Right lobe of liver (tissue), 6 donors: ENCODE data around the gene CUL7. TPM values are rescaled to one million over a fixed set of nuclear protein-coding genes. Genes with fewer than 3 reads are reported as not detected.
"Not testable (repeated sequence)": the region's sequence is repeated elsewhere in the genome, so short reads cannot be mapped to it uniquely, and the experiment has no call there.

Experiments used
- ATAC-seq, 4 donors: fragments of 200-7000 bp; cut with Tn5 transposase; one replicate each; pipeline ENCODE4 v1.9.1; 2020; ENCODE audit warnings: mild to moderate bottlenecking in 4 of 4, moderate library complexity in 4 of 4
- DNase-seq, 3 donors: peaks; one replicate each; pipeline ENCODE4 v3.0.0-alpha.2; 2020
- H3K27ac ChIP-seq, 3 donors: fragments of 200-600 bp; one replicate each; pipeline ENCODE4 v1.8.0; 2022
- H3K27me3 ChIP-seq, 2 donors: fragments of 200-600 bp; one replicate each; pipeline ENCODE4 v1.8.0; 2022
- H3K36me3 ChIP-seq, 4 donors: fragments of 200-600 bp; sonication (generic) in 1 of 4; one replicate each; pipeline versions ENCODE4 v1.5.1 to v1.8.0; 2017 to 2022; ENCODE audit warnings: control low read depth in 1 of 4
- H3K4me1 ChIP-seq, 4 donors: fragments of 200-600 bp; sonication (generic) in 1 of 4; one replicate each; pipeline versions ENCODE4 v1.5.1 to v1.8.0; 2017 to 2022; ENCODE audit warnings: control low read depth in 1 of 4
- H3K4me3 ChIP-seq, 3 donors: fragments of 200-600 bp; one replicate each; pipeline ENCODE4 v1.8.0; 2022
- H3K9me3 ChIP-seq, 4 donors: fragments of 200-600 bp; sonication (generic) in 1 of 4; one replicate each; pipeline versions ENCODE4 v1.5.1 to v1.8.0; 2017 to 2022; ENCODE audit warnings: control low read depth in 1 of 4
- CTCF ChIP-seq, 4 donors: fragments of 200-600 bp in 3 of 4; fragments of 450-650 bp in 1 of 4; IDR thresholded peaks; one replicate each; pipeline versions ENCODE4 v1.5.1 to v1.8.0; 2016 to 2022; ENCODE audit warnings: antibody characterized with exemption in 4 of 4, mild to moderate bottlenecking in 2 of 4
- POLR2A ChIP-seq: fragments of 450-650 bp; IDR thresholded peaks from one replicate; pipeline ENCODE4 v1.6.1; 2017; ENCODE audit warnings: antibody characterized with exemption, mild to moderate bottlenecking
- WGBS: methylation state at CpG from one replicate; pipeline ENCODE4 v1.1.6; 2018; ENCODE audit warnings: low coverage, low lambda C conversion rate; ENCODE audit not compliant: insufficient coverage; ENCODE audit errors: missing lambda C conversion rate; 5-methylcytosine and 5-hydroxymethylcytosine counted together
- intact Hi-C, 2 donors: fragments of 100-400 bp; cut with DNase I; formaldehyde crosslinking; loops; one replicate each; pipeline versions ENCODE4 v1.11.2 to v1.14.1; 2022
- total RNA-seq, 6 experiments: library from RNA; depleted of rRNA in 2 of 6; stranded (reverse); fragments of >200 nt in 2 of 6; fragmentation: NEBNext Ultra II Directional in 3 of 6; extraction: Animal tissue kit (Norgen Biotek cat#: 25700) in 3 of 6; gene quantifications; one replicate each; pipeline versions ENCODE4 v1.1.0 to v1.2.4, GENCODE V29; 2016 to 2023
- donor health status: DM: no; HTN: yes; CAD: no.
- donor health status: DM: no; HTN: no; CAD: no.
- donor health status: DM: no; HTN: no; CAD: no.
- donor health status: DM: no; HTN: yes; CAD: no.
- donor health status: DM: no; HTN: yes; CAD: no.

Gene CUL7
- total RNA-seq, 6 experiments from 2014 or later = 6.5 to 12.7 (median 8.8) TPM

- 49% methylated on average over 4 of the region's 6 CpGs for WGBS
- Histone ChIP-seq H3K27me3 (no peaks in the 10 kb centered on the region), H3K36me3 (peaks cover 0 to 41% (median 2%) of the 10 kb centered on the region in 4 donors), H3K4me1 (peaks cover 0 to 11% (median 3%) of the 10 kb centered on the region in 4 donors), H3K4me3 (no peak overlapping the region), H3K9me3 (no peaks in the 10 kb centered on the region), H3K27ac (no peak overlapping the region)
- DNase-seq (no peak), ATAC-seq (no peak)
- intact Hi-C loops = no loop called here
- peak; percentile 24 to 37 (median 28) for TF ChIP-seq CTCF (IDR thresholded peaks at IDR 0.05)
- TF ChIP-seq POLR2A = no peak
These were observed 44.5 kb downstream of the CUL7 start for GRCh38 chr6:43009124-43009523.

GRCh38 chr6:43007126-43007525, 46.5 kb downstream of the CUL7 start:
- Histone ChIP-seq H3K4me3 (no peak overlapping the region), H3K36me3 (peaks cover 0 to 41% (median 2%) of the 10 kb centered on the region in 4 donors), H3K9me3 (no peaks in the 10 kb centered on the region), H3K27me3 (no peaks in the 10 kb centered on the region), H3K27ac (no peak overlapping the region), H3K4me1 (no peaks in the 10 kb centered on the region)
- peak in 1 of 3 donors; percentile 30 for DNase-seq
- no peak for TF ChIP-seq POLR2A
- no peak for TF ChIP-seq CTCF (IDR thresholded peaks at IDR 0.05)
- WGBS = 92% methylated on average over 2 of the region's 9 CpGs
- intact Hi-C loops = no loop called here
- no peak for ATAC-seq

GRCh38 chr6:43006251-43006650, 47.4 kb downstream of the CUL7 start:
- H3K27me3 ChIP-seq = no peaks in the 10 kb centered on the region
- H3K27ac ChIP-seq = no peak overlapping the region
- 90% methylated on average over 4 of the region's 11 CpGs for WGBS
- intact Hi-C loops = no loop called here
- no peaks in the 10 kb centered on the region for H3K9me3 ChIP-seq
- no peaks in the 10 kb centered on the region for H3K4me1 ChIP-seq
- TF ChIP-seq CTCF (IDR thresholded peaks at IDR 0.05) = no peak
- no peak for TF ChIP-seq POLR2A
- ATAC-seq = no peak
- peaks cover 0 to 32% (median 2%) of the 10 kb centered on the region in 4 donors for H3K36me3 ChIP-seq
- DNase-seq = no peak
- no peak overlapping the region for H3K4me3 ChIP-seq

- Histone ChIP-seq H3K4me3 (no peak overlapping the region), H3K27me3 (no peaks in the 10 kb centered on the region), H3K9me3 (no peaks in the 10 kb centered on the region), H3K36me3 (peaks cover 0 to 28% (median 2%) of the 10 kb centered on the region in 4 donors), H3K4me1 (no peaks in the 10 kb centered on the region), H3K27ac (no peak overlapping the region)
- ATAC-seq (no peak), DNase-seq (no peak)
- intact Hi-C loops = no loop called here
- TF ChIP-seq CTCF (IDR thresholded peaks at IDR 0.05) (no peak), POLR2A (no peak)
- WGBS = 82% methylated on average over 4 of the region's 5 CpGs
These were observed 47.8 kb downstream of the CUL7 start for GRCh38 chr6:43005844-43006243.

- ATAC-seq = no peak
- Histone ChIP-seq H3K27me3 (no peaks in the 10 kb centered on the region), H3K4me3 (no peak overlapping the region), H3K27ac (no peak overlapping the region), H3K36me3 (peaks cover 0 to 4% (median under 1%) of the 10 kb centered on the region in 4 donors), H3K4me1 (peaks cover 0 to 2% (median 0%) of the 10 kb centered on the region in 4 donors), H3K9me3 (no peaks in the 10 kb centered on the region)
- 91% methylated on average over 7 of the region's 8 CpGs for whole genome bisulfite sequencing
- intact Hi-C loops = no loop called here
- TF ChIP-seq POLR2A (no peak), CTCF (IDR thresholded peaks at IDR 0.05) (no peak)
- no peak for DNase-seq
These were observed 51.8 kb downstream of the CUL7 start for GRCh38 chr6:43001843-43002242.

GRCh38 chr6:42998205-42998604, 55.4 kb downstream of the CUL7 start:
- H3K4me3 ChIP-seq, DNase-seq, H3K9me3 ChIP-seq, H3K27me3 ChIP-seq, H3K4me1 ChIP-seq, H3K36me3 ChIP-seq, intact Hi-C loops, H3K27ac ChIP-seq: not testable (repeated sequence)
- WGBS = 52% methylated on average over 7 of the region's 9 CpGs
- ATAC-seq = peak in 2 of 4 donors; percentile 32 to 65
